ENCODE measurements around the gene PLA2G4B. TPM values are rescaled to one million over a fixed set of nuclear protein-coding genes. Genes with fewer than 3 reads are reported as not detected.

Gene PLA2G4B
- total and polyA plus RNA-seq, 2 donors (not counting 1 experiment from before 2014, with no cell fraction given) = 22.6 to 33.2 TPM

DNA sequence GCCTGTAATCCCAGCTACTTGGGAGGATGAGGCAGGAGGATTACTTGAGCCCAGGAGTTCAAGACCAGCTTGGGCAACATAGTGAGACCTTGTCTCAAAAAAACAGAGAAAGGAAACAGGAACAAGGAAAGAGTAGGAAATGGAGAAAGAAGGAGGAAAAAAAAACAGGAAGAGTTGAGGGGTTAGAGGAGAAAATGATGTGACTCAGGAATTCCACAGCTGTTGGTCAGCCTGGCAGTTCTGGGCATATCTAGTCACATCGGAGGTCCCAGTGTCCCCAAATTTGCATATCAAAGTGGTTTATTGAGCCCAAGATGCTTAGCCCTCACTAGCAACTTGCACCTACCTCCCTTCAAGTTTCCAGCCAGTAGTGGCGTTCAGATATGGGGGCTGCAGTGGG lies 29.5 kb upstream of the PLA2G4B start:
- Histone ChIP-seq H3K27ac (ENCODE audit: low read length in 2 of 2) (no peak overlapping the region), H3K9me3 (ENCODE audit: control extremely low read depth in 1 of 3, control insufficient read depth in 2 of 3, insufficient read depth in 1 of 3, low read length in 2 of 3) (no peaks in the 10 kb centered on the region), H3K4me3 (ENCODE audit: control extremely low read depth in 1 of 5, extremely low read depth in 1 of 5, insufficient read depth in 1 of 5, low read depth in 2 of 5, low read length in 4 of 5) (no peak overlapping the region), H2AFZ (ENCODE audit: insufficient read depth, low read depth, low read length, poor library complexity, severe bottlenecking) (no peak overlapping the region), H3K4me1 (ENCODE audit: control insufficient read depth in 2 of 2, insufficient read depth in 2 of 2, low read length in 2 of 2) (peaks cover 5 to 20% of the 10 kb centered on the region in 2 donors), H3K4me2 (replicated peaks; ENCODE audit: low read depth, low read length, poor library complexity, severe bottlenecking) (no peak overlapping the region), H3K9ac (ENCODE audit: low read length) (no peak overlapping the region), H3K79me2 (ENCODE audit: control insufficient read depth, insufficient read depth, low read length) (no peaks in the 10 kb centered on the region), H3K27me3 (replicated peaks in 1 of 4; ENCODE audit: control extremely low read depth in 1 of 4, control insufficient read depth in 3 of 4, insufficient read depth in 4 of 4, low read length in 3 of 4) (no peaks in the 10 kb centered on the region), H4K20me1 (ENCODE audit: control insufficient read depth, insufficient read depth, low read length, poor library complexity, severe bottlenecking) (no peaks in the 10 kb centered on the region), H3K36me3 (replicated peaks in 1 of 2; ENCODE audit: control extremely low read depth in 1 of 2, control insufficient read depth in 1 of 2, extremely low read depth in 1 of 2, insufficient read depth in 2 of 2, low read length in 1 of 2) (peaks cover 0 to 22% of the 10 kb centered on the region in 2 experiments)
- Mint-ChIP-seq H3K27me3 (no peaks in the 10 kb centered on the region), H3K27ac (no peak overlapping the region), H3K4me3 (no peak overlapping the region), H3K4me1 (peaks cover 10% of the 10 kb centered on the region), H3K9me3 (ENCODE audit: insufficient read depth) (no peaks in the 10 kb centered on the region)
- POLR2A ChIA-PET = interaction anchor here (0.9 kb wide), 1 partner anchor 36 kb away, joined by 3 read pairs; no protein-coding TSS in a partner anchor
- ATAC-seq (ENCODE audit: low read depth) (no peak), DNase-seq (no peak)
- 43% methylated on average over 1 of the region's 2 CpGs for WGBS (ENCODE audit: insufficient coverage)
- intact Hi-C loops (cut with micrococcal nuclease) = no loop called here
- no peak for TF ChIP-seq EZH2 (IDR thresholded peaks at IDR 0.05; ENCODE audit: borderline replicate concordance, insufficient read depth, low read depth, low read length, poor library complexity, severe bottlenecking)
- TF ChIP-seq, protein P1, sequence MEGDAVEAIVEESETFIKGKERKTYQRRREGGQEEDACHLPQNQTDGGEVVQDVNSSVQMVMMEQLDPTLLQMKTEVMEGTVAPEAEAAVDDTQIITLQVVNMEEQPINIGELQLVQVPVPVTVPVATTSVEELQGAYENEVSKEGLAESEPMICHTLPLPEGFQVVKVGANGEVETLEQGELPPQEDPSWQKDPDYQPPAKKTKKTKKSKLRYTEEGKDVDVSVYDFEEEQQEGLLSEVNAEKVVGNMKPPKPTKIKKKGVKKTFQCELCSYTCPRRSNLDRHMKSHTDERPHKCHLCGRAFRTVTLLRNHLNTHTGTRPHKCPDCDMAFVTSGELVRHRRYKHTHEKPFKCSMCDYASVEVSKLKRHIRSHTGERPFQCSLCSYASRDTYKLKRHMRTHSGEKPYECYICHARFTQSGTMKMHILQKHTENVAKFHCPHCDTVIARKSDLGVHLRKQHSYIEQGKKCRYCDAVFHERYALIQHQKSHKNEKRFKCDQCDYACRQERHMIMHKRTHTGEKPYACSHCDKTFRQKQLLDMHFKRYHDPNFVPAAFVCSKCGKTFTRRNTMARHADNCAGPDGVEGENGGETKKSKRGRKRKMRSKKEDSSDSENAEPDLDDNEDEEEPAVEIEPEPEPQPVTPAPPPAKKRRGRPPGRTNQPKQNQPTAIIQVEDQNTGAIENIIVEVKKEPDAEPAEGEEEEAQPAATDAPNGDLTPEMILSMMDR (IDR thresholded peaks at IDR 0.05) = no peak
- CTCF ChIA-PET = interaction anchor here (1.4 to 15.7 kb wide), 5 partner anchors 9 to 205 kb away, joined by 3 to 716 read pairs (median 46); partner anchors contain the start of gene MAPKBP1

DNA sequence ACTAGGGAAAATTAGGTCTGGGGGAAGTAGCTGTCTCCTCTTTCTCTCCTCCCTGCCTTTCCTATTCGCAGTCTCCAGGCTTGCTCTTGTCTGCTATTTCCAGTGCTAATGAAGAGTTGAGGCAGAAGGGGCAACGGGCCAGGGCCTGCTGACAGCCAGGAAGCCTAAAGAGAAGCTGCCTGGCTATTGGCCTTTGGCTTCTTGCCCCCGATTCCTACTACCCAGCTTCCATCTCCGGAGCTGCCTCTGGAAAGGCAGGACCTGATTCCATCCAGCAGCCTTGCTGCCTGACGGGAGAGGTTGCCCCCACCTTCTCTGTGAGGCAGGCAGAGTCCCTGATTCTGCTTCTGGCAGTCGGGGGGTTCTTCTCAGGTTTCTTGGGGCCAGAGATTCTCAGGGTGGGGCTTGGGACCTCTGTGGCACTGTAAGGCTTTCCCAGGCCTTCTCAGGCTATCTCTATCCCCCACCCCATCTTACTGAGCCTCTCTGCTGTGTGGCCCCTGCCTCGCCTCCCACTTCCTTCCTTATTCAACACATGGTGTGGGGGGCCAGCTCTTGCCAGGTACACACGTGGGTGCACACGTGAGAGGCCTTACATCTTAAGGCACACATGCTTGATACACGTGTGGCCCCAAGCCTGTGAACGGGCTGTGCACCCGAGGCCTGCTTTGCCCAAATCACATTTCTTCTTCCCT lies 29.0 kb upstream of the PLA2G4B start:
- Mint-ChIP-seq H3K4me3 (no peak overlapping the region), H3K4me1 (peaks cover 10% of the 10 kb centered on the region), H3K27ac (no peak overlapping the region), H3K9me3 (ENCODE audit: insufficient read depth) (no peaks in the 10 kb centered on the region), H3K27me3 (no peaks in the 10 kb centered on the region)
- Histone ChIP-seq H3K79me2 (ENCODE audit: control insufficient read depth, insufficient read depth, low read length) (no peaks in the 10 kb centered on the region), H3K27ac (ENCODE audit: low read length in 2 of 2) (no peak overlapping the region), H3K4me3 (ENCODE audit: control extremely low read depth in 1 of 5, extremely low read depth in 1 of 5, insufficient read depth in 1 of 5, low read depth in 2 of 5, low read length in 4 of 5) (no peak overlapping the region), H3K4me1 (ENCODE audit: control insufficient read depth in 2 of 2, insufficient read depth in 2 of 2, low read length in 2 of 2) (peaks cover 5 to 20% of the 10 kb centered on the region in 2 donors), H4K20me1 (ENCODE audit: control insufficient read depth, insufficient read depth, low read length, poor library complexity, severe bottlenecking) (no peaks in the 10 kb centered on the region), H3K9me3 (ENCODE audit: control extremely low read depth in 1 of 3, control insufficient read depth in 2 of 3, insufficient read depth in 1 of 3, low read length in 2 of 3) (no peaks in the 10 kb centered on the region), H3K9ac (ENCODE audit: low read length) (no peak overlapping the region), H2AFZ (ENCODE audit: insufficient read depth, low read depth, low read length, poor library complexity, severe bottlenecking) (no peak overlapping the region), H3K4me2 (replicated peaks; ENCODE audit: low read depth, low read length, poor library complexity, severe bottlenecking) (no peak overlapping the region), H3K27me3 (replicated peaks in 1 of 4; ENCODE audit: control extremely low read depth in 1 of 4, control insufficient read depth in 3 of 4, insufficient read depth in 4 of 4, low read length in 3 of 4) (no peaks in the 10 kb centered on the region), H3K36me3 (replicated peaks in 1 of 2; ENCODE audit: control extremely low read depth in 1 of 2, control insufficient read depth in 1 of 2, extremely low read depth in 1 of 2, insufficient read depth in 2 of 2, low read length in 1 of 2) (peaks cover 0 to 25% of the 10 kb centered on the region in 2 experiments)
- DNase-seq (no peak), ATAC-seq (ENCODE audit: low read depth) (no peak)
- ChIA-PET CTCF (interaction anchor here (0.8 to 15.7 kb wide), 15 partner anchors 8 to 905 kb away, joined by 3 to 716 read pairs (median 16); partner anchors contain the start of gene MAPKBP1), POLR2A (interaction anchor here (0.6 to 2.3 kb wide), 3 partner anchors 35 to 83 kb away, joined by 3 to 14 read pairs (median 6); partner anchors contain the start of gene MAPKBP1)
- no peak for TF ChIP-seq EZH2 (IDR thresholded peaks at IDR 0.05; ENCODE audit: borderline replicate concordance, insufficient read depth, low read depth, low read length, poor library complexity, severe bottlenecking)
- TF ChIP-seq, protein P1 (IDR thresholded peaks at IDR 0.05) = no peak
- intact Hi-C loops (cut with micrococcal nuclease) = loop anchor here (2.0 kb wide), 1 partner anchor 343 kb away; no protein-coding TSS in a partner anchor
- WGBS (ENCODE audit: insufficient coverage) = 41% methylated on average over 8 of the region's 12 CpGs
